Activated naive CD4-positive, alpha-beta T cell treated with anti-CD3 and anti-CD28 coated beads, Interleukin-2, amount 10 ng/mL, durations not matched to agents 7 days and 5 days (primary cell): ENCODE measurements around the gene CTAGE1.
"Not testable (repeated sequence)": the region's sequence is repeated elsewhere in the genome, so short reads cannot be mapped to it uniquely, and the experiment has no call there.

Experiments used
- CTCF ChIA-PET: fragments of 350-600 bp; sonication (Branson Sonifier 250); formaldehyde crosslinking; loops from one replicate; lab custom pipeline; 2021; ENCODE audit warnings: antibody characterized with exemption; lab: Charles Lee
- DNase-seq: peaks from one replicate; pipeline ENCODE4 v3.0.0-alpha.2; 2020
- H3K27ac Mint-ChIP-seq: one replicate; pipeline ENCODE4 v1.8.0; 2021; ENCODE audit warnings: mild to moderate bottlenecking, moderate library complexity, mixed read lengths
- H3K27me3 Mint-ChIP-seq: one replicate; pipeline ENCODE4 v1.8.0; 2021; ENCODE audit warnings: mild to moderate bottlenecking, mixed read lengths
- H3K36me3 Mint-ChIP-seq: one replicate; pipeline ENCODE4 v1.8.0; 2021; ENCODE audit warnings: mixed read lengths
- H3K4me1 Mint-ChIP-seq: one replicate; pipeline ENCODE4 v1.8.0; 2021; ENCODE audit warnings: mixed read lengths
- H3K4me3 Mint-ChIP-seq: one replicate; pipeline ENCODE4 v1.8.0; 2021; ENCODE audit warnings: mild to moderate bottlenecking, moderate library complexity, mixed read lengths
- H3K9me3 Mint-ChIP-seq: one replicate; pipeline ENCODE4 v1.8.0; 2021; ENCODE audit warnings: mixed read lengths

The CTAGE1 gene

GRCh38 chr18:22424565-22424963 is 6.8 kb upstream of the CTAGE1 start:
- no peak for DNase-seq
- CTCF ChIA-PET: no interaction called here
- Mint-ChIP-seq H3K27me3 (no peaks in the 10 kb centered on the region), H3K4me3 (no peak overlapping the region), H3K36me3 (no peaks in the 10 kb centered on the region), H3K4me1 (no peaks in the 10 kb centered on the region), H3K27ac (no peak overlapping the region), H3K9me3 (peaks cover 1% of the 10 kb centered on the region)

GRCh38 chr18:22423878-22424564 is 6.3 kb upstream of the CTAGE1 start:
- H3K9me3 Mint-ChIP-seq: peaks cover 4% of the 10 kb centered on the region
- H3K36me3 Mint-ChIP-seq: no peaks in the 10 kb centered on the region
- H3K4me1 Mint-ChIP-seq: no peaks in the 10 kb centered on the region
- DNase-seq: no peak
- no peak overlapping the region for H3K4me3 Mint-ChIP-seq
- no peak overlapping the region for H3K27ac Mint-ChIP-seq
- CTCF ChIA-PET: no interaction called here
- no peaks in the 10 kb centered on the region for H3K27me3 Mint-ChIP-seq

GRCh38 chr18:22422909-22423548 is 5.3 kb upstream of the CTAGE1 start:
- Mint-ChIP-seq H3K9me3 (peaks cover 9% of the 10 kb centered on the region), H3K4me3 (no peak overlapping the region), H3K27ac (no peak overlapping the region), H3K4me1 (no peaks in the 10 kb centered on the region), H3K36me3 (no peaks in the 10 kb centered on the region), H3K27me3 (no peaks in the 10 kb centered on the region)
- no peak for DNase-seq
- CTCF ChIA-PET: no interaction called here

- CTCF ChIA-PET: no interaction called here
Measured at GRCh38 chr18:22420652-22421051, 2.9 kb upstream of the CTAGE1 start.

GRCh38 chr18:22412176-22412911 is 5.4 kb downstream of the CTAGE1 start:
- no peak for DNase-seq
- CTCF ChIA-PET: no interaction called here
- no peaks in the 10 kb centered on the region for H3K36me3 Mint-ChIP-seq
- H3K4me1 Mint-ChIP-seq: no peaks in the 10 kb centered on the region
- H3K27ac Mint-ChIP-seq: no peak overlapping the region
- peaks cover 9% of the 10 kb centered on the region for H3K9me3 Mint-ChIP-seq
- no peaks in the 10 kb centered on the region for H3K27me3 Mint-ChIP-seq
- no peak overlapping the region for H3K4me3 Mint-ChIP-seq

More at GRCh38 chr18:22420652-22421051, 2.9 kb upstream of the CTAGE1 start:
- H3K36me3 Mint-ChIP-seq: no peaks in the 10 kb centered on the region
- H3K27me3 Mint-ChIP-seq: no peaks in the 10 kb centered on the region
- H3K4me1 Mint-ChIP-seq: no peaks in the 10 kb centered on the region
- no peak overlapping the region for H3K27ac Mint-ChIP-seq
- peaks cover 9% of the 10 kb centered on the region for H3K9me3 Mint-ChIP-seq
- no peak overlapping the region for H3K4me3 Mint-ChIP-seq
- DNase-seq: no peak

GRCh38 chr18:22411446-22411845 is 6.3 kb downstream of the CTAGE1 start:
- DNase-seq: no peak
- CTCF ChIA-PET: no interaction called here
- Mint-ChIP-seq H3K36me3 (no peaks in the 10 kb centered on the region), H3K27me3 (no peaks in the 10 kb centered on the region), H3K9me3 (peaks cover 13% of the 10 kb centered on the region), H3K4me1 (no peaks in the 10 kb centered on the region), H3K4me3 (no peak overlapping the region), H3K27ac (no peak overlapping the region)

- H3K9me3 Mint-ChIP-seq: peaks cover 14% of the 10 kb centered on the region
- H3K4me1 Mint-ChIP-seq: no peaks in the 10 kb centered on the region
- no peak overlapping the region for H3K4me3 Mint-ChIP-seq
- no peaks in the 10 kb centered on the region for H3K36me3 Mint-ChIP-seq
- CTCF ChIA-PET: no interaction called here
- no peak overlapping the region for H3K27ac Mint-ChIP-seq
- DNase-seq: no peak
- H3K27me3 Mint-ChIP-seq: no peaks in the 10 kb centered on the region
Measured at GRCh38 chr18:22410126-22410525, 7.6 kb downstream of the CTAGE1 start.

GRCh38 chr18:22409445-22409844 is 8.3 kb downstream of the CTAGE1 start:
- Mint-ChIP-seq H3K27me3 (no peaks in the 10 kb centered on the region), H3K4me3 (no peak overlapping the region)

GRCh38 chr18:22408059-22408458 is 9.7 kb downstream of the CTAGE1 start:
- Mint-ChIP-seq H3K27me3 (no peaks in the 10 kb centered on the region), H3K4me1 (no peaks in the 10 kb centered on the region), H3K36me3 (no peaks in the 10 kb centered on the region), H3K27ac (no peak overlapping the region), H3K9me3 (peaks cover 17% of the 10 kb centered on the region), H3K4me3 (no peak overlapping the region)
- no peak for DNase-seq
- CTCF ChIA-PET: no interaction called here

More at GRCh38 chr18:22409445-22409844, 8.3 kb downstream of the CTAGE1 start:
- CTCF ChIA-PET: no interaction called here
- no peak overlapping the region for H3K27ac Mint-ChIP-seq
- DNase-seq: no peak
- no peaks in the 10 kb centered on the region for H3K36me3 Mint-ChIP-seq
- H3K9me3 Mint-ChIP-seq: peaks cover 17% of the 10 kb centered on the region
- no peaks in the 10 kb centered on the region for H3K4me1 Mint-ChIP-seq

GRCh38 chr18:22405142-22405541 is 12.6 kb downstream of the CTAGE1 start:
- no peak for DNase-seq
- Mint-ChIP-seq H3K4me3 (no peak overlapping the region), H3K27me3 (no peaks in the 10 kb centered on the region), H3K36me3 (no peaks in the 10 kb centered on the region), H3K9me3 (peaks cover 17% of the 10 kb centered on the region), H3K27ac (no peak overlapping the region), H3K4me1 (no peaks in the 10 kb centered on the region)
- CTCF ChIA-PET: no interaction called here

- no peak for DNase-seq
- Mint-ChIP-seq H3K4me1 (no peaks in the 10 kb centered on the region), H3K36me3 (no peaks in the 10 kb centered on the region), H3K27ac (no peak overlapping the region), H3K27me3 (no peaks in the 10 kb centered on the region), H3K9me3 (peaks cover 17% of the 10 kb centered on the region), H3K4me3 (no peak overlapping the region)
- CTCF ChIA-PET: no interaction called here
Measured at GRCh38 chr18:22403950-22404349, 13.8 kb downstream of the CTAGE1 start.

- no peaks in the 10 kb centered on the region for H3K27me3 Mint-ChIP-seq
- H3K4me1 Mint-ChIP-seq: no peaks in the 10 kb centered on the region
- no peaks in the 10 kb centered on the region for H3K36me3 Mint-ChIP-seq
- DNase-seq: no peak
- CTCF ChIA-PET: no interaction called here
- H3K4me3 Mint-ChIP-seq: no peak overlapping the region
- H3K27ac Mint-ChIP-seq: no peak overlapping the region
- peaks cover 1% of the 10 kb centered on the region for H3K9me3 Mint-ChIP-seq
Measured at GRCh38 chr18:22399949-22400348, 17.8 kb downstream of the CTAGE1 start.

GRCh38 chr18:22398464-22398863 is 19.3 kb downstream of the CTAGE1 start:
- DNase-seq: no peak
- Mint-ChIP-seq H3K27me3 (no peaks in the 10 kb centered on the region), H3K9me3 (no peaks in the 10 kb centered on the region), H3K4me3 (no peak overlapping the region), H3K27ac (no peak overlapping the region), H3K4me1 (no peaks in the 10 kb centered on the region), H3K36me3 (no peaks in the 10 kb centered on the region)
- CTCF ChIA-PET: no interaction called here

- no peak for DNase-seq
- Mint-ChIP-seq H3K27me3 (no peaks in the 10 kb centered on the region), H3K9me3 (peaks cover 3% of the 10 kb centered on the region), H3K27ac (no peak overlapping the region), H3K36me3 (no peaks in the 10 kb centered on the region), H3K4me3 (no peak overlapping the region), H3K4me1 (no peaks in the 10 kb centered on the region)
- CTCF ChIA-PET: no interaction called here
Measured at GRCh38 chr18:22394428-22394827, 23.3 kb downstream of the CTAGE1 start.

- CTCF ChIA-PET, DNase-seq, H3K4me1 Mint-ChIP-seq, H3K4me3 Mint-ChIP-seq, H3K9me3 Mint-ChIP-seq, H3K27me3 Mint-ChIP-seq, H3K27ac Mint-ChIP-seq, H3K36me3 Mint-ChIP-seq: not testable (repeated sequence)
Measured at GRCh38 chr18:22393164-22393563, 24.6 kb downstream of the CTAGE1 start.
